ENCODE data around the gene C14orf180. TPM values are rescaled to one million over a fixed set of nuclear protein-coding genes. Genes with fewer than 3 reads are reported as not detected.
"Not testable (repeated sequence)": the region's sequence is repeated elsewhere in the genome, so short reads cannot be mapped to it uniquely, and the experiment has no call there.

C14orf180 gene
- total and polyA plus RNA-seq, 4 experiments from 2014 or later: not detected

- intact Hi-C loops (cut with micrococcal nuclease): no loop called here
- Mint-ChIP-seq H3K27me3 (peaks cover 9 to 14% of the 10 kb centered on the region in 2 donors), H3K4me3 (no peak overlapping the region), H3K4me1 (no peaks in the 10 kb centered on the region), H3K27ac (peak overlapping the region in 1 of 7 donors; percentile 35), H3K36me3 (no peaks in the 10 kb centered on the region), H3K9me3 (no peaks in the 10 kb centered on the region)
- Histone ChIP-seq H3K4me1 (ENCODE audit: insufficient read depth, low read length) (no peaks in the 10 kb centered on the region), H3K36me3 (ENCODE audit: insufficient read depth, low read length) (no peaks in the 10 kb centered on the region), H3K27ac (ENCODE audit: low read depth, low read length) (no peak overlapping the region), H3K9me3 (ENCODE audit: control insufficient read depth in 1 of 2, low read length in 2 of 2) (no peaks in the 10 kb centered on the region), H3K4me3 (ENCODE audit: low read length in 2 of 2) (no peak overlapping the region), H3K27me3 (ENCODE audit: insufficient read depth, low read length) (no peaks in the 10 kb centered on the region)
- DNase-seq: no peak
- ChIA-PET CTCF (ENCODE audit: partially characterized antibody) (interaction anchor here (1.5 kb wide), 1 partner anchor 496 kb away, joined by 3 read pairs; no protein-coding TSS in a partner anchor), POLR2A (ENCODE audit: partially characterized antibody) (interaction anchor here (0.6 kb wide), 1 partner anchor 636 kb away, joined by 3 read pairs; no protein-coding TSS in a partner anchor)
These were observed 56.2 kb downstream of the C14orf180 start for GRCh38 chr14:104635717-104636116.

- Histone ChIP-seq H3K4me1 (ENCODE audit: insufficient read depth, low read length) (no peaks in the 10 kb centered on the region), H3K9me3 (ENCODE audit: control insufficient read depth in 1 of 2, low read length in 2 of 2) (no peaks in the 10 kb centered on the region), H3K27me3 (ENCODE audit: insufficient read depth, low read length) (no peaks in the 10 kb centered on the region), H3K36me3 (ENCODE audit: insufficient read depth, low read length) (no peaks in the 10 kb centered on the region), H3K27ac (ENCODE audit: low read depth, low read length) (no peak overlapping the region), H3K4me3 (ENCODE audit: low read length in 2 of 2) (no peak overlapping the region)
- Mint-ChIP-seq H3K9me3 (no peaks in the 10 kb centered on the region), H3K27ac (peak overlapping the region in 1 of 7 donors; percentile 35), H3K4me3 (no peak overlapping the region), H3K27me3 (peaks cover 9 to 14% of the 10 kb centered on the region in 2 donors), H3K4me1 (no peaks in the 10 kb centered on the region), H3K36me3 (no peaks in the 10 kb centered on the region)
- ChIA-PET POLR2A (ENCODE audit: partially characterized antibody) (interaction anchor here (0.6 kb wide), 1 partner anchor 636 kb away, joined by 3 read pairs; no protein-coding TSS in a partner anchor), CTCF (ENCODE audit: partially characterized antibody) (no interaction called here)
- no peak for DNase-seq
- intact Hi-C loops (cut with micrococcal nuclease): no loop called here
These were observed 56.6 kb downstream of the C14orf180 start for GRCh38 chr14:104636131-104636530.

DNA sequence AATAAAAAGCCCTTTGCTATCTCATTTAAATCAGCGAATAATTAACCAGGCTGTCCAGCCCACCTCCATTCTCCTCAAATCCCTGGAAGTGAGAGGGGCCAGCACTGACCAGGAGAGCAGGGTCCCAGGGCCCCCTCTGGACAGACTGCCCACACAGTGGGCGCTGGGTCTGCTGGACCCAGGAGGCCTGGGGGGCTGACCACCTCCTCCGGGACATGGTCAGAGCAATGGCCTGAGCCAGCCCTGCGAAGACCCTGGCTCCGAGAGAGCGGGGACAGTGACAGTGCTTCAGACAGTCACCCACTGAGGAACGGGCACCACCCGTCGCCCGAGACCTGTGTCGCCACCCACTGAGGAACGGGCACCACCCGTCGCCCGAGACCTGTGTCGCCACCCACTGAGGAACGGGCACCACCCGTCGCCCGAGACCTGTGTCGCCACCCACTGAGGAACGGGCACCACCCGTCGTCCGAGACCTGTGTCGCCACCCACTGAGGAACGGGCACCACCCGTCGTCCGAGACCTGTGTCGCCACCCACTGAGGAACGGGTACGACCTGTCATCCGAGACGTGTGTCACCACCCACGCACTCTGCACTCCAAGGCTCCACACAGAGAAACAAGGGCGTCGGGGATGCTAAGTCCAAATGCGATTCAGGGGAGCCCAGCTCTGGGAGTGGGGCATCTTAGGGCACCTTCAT, 57.4 kb downstream of the C14orf180 start:
- H3K36me3 Mint-ChIP-seq; H3K27me3 ChIP-seq (ENCODE audit: insufficient read depth, low read length); H3K9me3 Mint-ChIP-seq; H3K27ac Mint-ChIP-seq; H3K4me1 Mint-ChIP-seq; CTCF ChIA-PET (ENCODE audit: partially characterized antibody); DNase-seq; intact Hi-C loops (cut with micrococcal nuclease); H3K36me3 ChIP-seq (ENCODE audit: insufficient read depth, low read length); H3K9me3 ChIP-seq (ENCODE audit: control insufficient read depth in 1 of 2, low read length in 2 of 2); POLR2A ChIA-PET (ENCODE audit: partially characterized antibody); H3K4me3 Mint-ChIP-seq; H3K27ac ChIP-seq (ENCODE audit: low read depth, low read length); H3K4me1 ChIP-seq (ENCODE audit: insufficient read depth, low read length); H3K4me3 ChIP-seq (ENCODE audit: low read length in 2 of 2): not testable (repeated sequence)
- peaks cover 10 to 16% of the 10 kb centered on the region in 2 donors for H3K27me3 Mint-ChIP-seq

DNA sequence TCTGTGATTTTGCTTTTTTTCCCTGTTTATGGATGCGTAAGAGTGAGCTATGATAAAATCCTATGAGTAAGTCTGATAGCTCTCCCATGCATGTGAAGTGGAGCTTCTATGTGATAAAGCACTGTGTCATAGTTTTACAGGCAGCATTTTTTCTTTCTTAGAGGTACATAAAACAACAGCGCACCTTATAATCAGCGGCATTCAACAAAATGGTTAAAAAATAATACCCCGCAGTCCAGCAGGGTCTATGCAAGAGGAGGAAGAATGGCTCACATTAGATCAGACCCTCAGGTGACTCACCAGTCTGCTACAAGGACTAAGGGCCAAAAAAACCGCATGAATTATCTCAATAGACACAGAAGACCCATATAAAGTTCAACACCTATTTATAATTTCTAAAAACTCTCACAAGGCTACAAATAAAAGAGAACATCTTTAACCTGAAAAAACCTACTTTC, 58.0 kb downstream of the C14orf180 start:
- H3K9me3 Mint-ChIP-seq: no peaks in the 10 kb centered on the region
- POLR2A ChIA-PET (ENCODE audit: partially characterized antibody): no interaction called here

GRCh38 chr14:104638190-104638589, 58.6 kb downstream of the C14orf180 start:
- intact Hi-C loops (cut with micrococcal nuclease): no loop called here
- Histone ChIP-seq H3K36me3 (ENCODE audit: insufficient read depth, low read length) (no peaks in the 10 kb centered on the region), H3K9me3 (ENCODE audit: control insufficient read depth in 1 of 2, low read length in 2 of 2) (no peaks in the 10 kb centered on the region), H3K27ac (ENCODE audit: low read depth, low read length) (no peak overlapping the region), H3K27me3 (ENCODE audit: insufficient read depth, low read length) (no peaks in the 10 kb centered on the region), H3K4me3 (ENCODE audit: low read length in 2 of 2) (no peak overlapping the region), H3K4me1 (ENCODE audit: insufficient read depth, low read length) (no peaks in the 10 kb centered on the region)
- no peaks in the 10 kb centered on the region for H3K36me3 Mint-ChIP-seq
- DNase-seq: no peak
- H3K27me3 Mint-ChIP-seq: peaks cover 10 to 17% of the 10 kb centered on the region in 2 donors
- H3K27ac Mint-ChIP-seq: peak overlapping the region in 1 of 7 donors; percentile 20
- ChIA-PET CTCF (ENCODE audit: partially characterized antibody) (no interaction called here), POLR2A (ENCODE audit: partially characterized antibody) (no interaction called here)
- no peaks in the 10 kb centered on the region for H3K4me1 Mint-ChIP-seq
- H3K4me3 Mint-ChIP-seq: no peak overlapping the region
- H3K9me3 Mint-ChIP-seq: no peaks in the 10 kb centered on the region

More for the DNA sequence above, 58.0 kb downstream of the C14orf180 start:
- H3K4me1 ChIP-seq (ENCODE audit: insufficient read depth, low read length): no peaks in the 10 kb centered on the region
- H3K27ac ChIP-seq (ENCODE audit: low read depth, low read length): no peak overlapping the region
- no peak overlapping the region for H3K4me3 ChIP-seq (ENCODE audit: low read length in 2 of 2)
- CTCF ChIA-PET (ENCODE audit: partially characterized antibody): no interaction called here
- DNase-seq: no peak
- Mint-ChIP-seq H3K4me3 (no peak overlapping the region), H3K36me3 (no peaks in the 10 kb centered on the region), H3K4me1 (no peaks in the 10 kb centered on the region), H3K27me3 (peaks cover 10 to 16% of the 10 kb centered on the region in 2 donors), H3K27ac (no peak overlapping the region)
- intact Hi-C loops (cut with micrococcal nuclease): no loop called here
- no peaks in the 10 kb centered on the region for H3K9me3 ChIP-seq (ENCODE audit: control insufficient read depth in 1 of 2, low read length in 2 of 2)
- H3K27me3 ChIP-seq (ENCODE audit: insufficient read depth, low read length): no peaks in the 10 kb centered on the region
- H3K36me3 ChIP-seq (ENCODE audit: insufficient read depth, low read length): no peaks in the 10 kb centered on the region

GRCh38 chr14:104638927-104639450, 59.4 kb downstream of the C14orf180 start:
- Mint-ChIP-seq H3K36me3 (no peaks in the 10 kb centered on the region), H3K9me3 (no peaks in the 10 kb centered on the region), H3K4me3 (no peak overlapping the region), H3K4me1 (no peaks in the 10 kb centered on the region), H3K27ac (no peak overlapping the region), H3K27me3 (peaks cover 5 to 19% of the 10 kb centered on the region in 2 donors)
- POLR2A ChIA-PET (ENCODE audit: partially characterized antibody): no interaction called here
- H3K9me3 ChIP-seq (ENCODE audit: control insufficient read depth in 1 of 2, low read length in 2 of 2): no peaks in the 10 kb centered on the region
- CTCF ChIA-PET (ENCODE audit: partially characterized antibody): interaction anchor here (1.5 kb wide), 1 partner anchor 561 kb away, joined by 8 read pairs; no protein-coding TSS in a partner anchor
- intact Hi-C loops (cut with micrococcal nuclease): no loop called here
- H3K36me3 ChIP-seq (ENCODE audit: insufficient read depth, low read length): no peaks in the 10 kb centered on the region
- no peak for DNase-seq
- H3K4me1 ChIP-seq (ENCODE audit: insufficient read depth, low read length): no peaks in the 10 kb centered on the region
- no peak overlapping the region for H3K4me3 ChIP-seq (ENCODE audit: low read length in 2 of 2)
- H3K27me3 ChIP-seq (ENCODE audit: insufficient read depth, low read length): no peaks in the 10 kb centered on the region
- no peak overlapping the region for H3K27ac ChIP-seq (ENCODE audit: low read depth, low read length)

DNA sequence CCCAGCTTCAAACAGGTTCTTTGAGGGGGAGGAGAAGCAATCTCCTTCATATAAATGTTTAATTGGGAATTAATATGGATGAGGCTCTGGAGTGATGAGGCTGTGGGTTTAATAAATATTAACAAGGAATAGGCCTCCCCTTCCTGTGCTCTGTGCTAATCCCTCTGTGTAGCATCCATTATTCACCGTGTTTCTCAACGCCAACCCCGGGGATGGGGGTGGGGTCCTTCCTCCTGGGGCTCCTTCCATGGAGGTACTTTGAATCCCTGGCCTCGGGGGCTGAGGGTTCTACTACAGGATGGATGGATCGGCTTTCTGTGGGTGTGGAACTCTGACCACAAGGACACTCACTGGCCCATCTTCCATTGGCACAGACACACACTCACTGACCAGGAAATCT, 59.9 kb downstream of the C14orf180 start:
- Histone ChIP-seq H3K4me1 (ENCODE audit: insufficient read depth, low read length) (no peaks in the 10 kb centered on the region), H3K27me3 (ENCODE audit: insufficient read depth, low read length) (no peaks in the 10 kb centered on the region), H3K27ac (ENCODE audit: low read depth, low read length) (no peak overlapping the region), H3K4me3 (ENCODE audit: low read length in 2 of 2) (no peak overlapping the region), H3K9me3 (ENCODE audit: control insufficient read depth in 1 of 2, low read length in 2 of 2) (no peaks in the 10 kb centered on the region), H3K36me3 (ENCODE audit: insufficient read depth, low read length) (no peaks in the 10 kb centered on the region)
- Mint-ChIP-seq H3K27me3 (peaks cover 5 to 20% of the 10 kb centered on the region in 2 donors), H3K4me3 (no peak overlapping the region), H3K36me3 (no peaks in the 10 kb centered on the region), H3K4me1 (no peaks in the 10 kb centered on the region), H3K9me3 (no peaks in the 10 kb centered on the region), H3K27ac (no peak overlapping the region)
- POLR2A ChIA-PET (ENCODE audit: partially characterized antibody): no interaction called here
- no peak for DNase-seq
- intact Hi-C loops (cut with micrococcal nuclease): no loop called here
- CTCF ChIA-PET (ENCODE audit: partially characterized antibody): interaction anchor here (1.5 kb wide), 1 partner anchor 561 kb away, joined by 8 read pairs; no protein-coding TSS in a partner anchor
